Fibroblast of the aortic adventitia (primary cell): ENCODE measurements around the gene TUBB4B. TPM values are rescaled to one million over a fixed set of nuclear protein-coding genes. Genes with fewer than 3 reads are reported as not detected.

Experiments
- DNase-seq: peaks from one replicate; pipeline ENCODE4 v3.0.0-alpha.2; 2010; ENCODE audit warnings: low read depth
- H3K4me3 ChIP-seq: 2 replicates; pipeline ENCODE4 v1.5.1; 2011; ENCODE audit warnings: low read depth, mild to moderate bottlenecking, control low read depth, low read length, moderate library complexity
- total RNA-seq: library from RNA; depleted of rRNA; stranded (reverse); fragments of >200 nt; gene quantifications from 2 replicates; pipeline ENCODE4 v1.2.3, GENCODE V29; 2012; ENCODE audit warnings: low replicate concordance
- TF ChIP-seq, protein P1 (sequence below): IDR thresholded peaks from 2 replicates; pipeline ENCODE4 v1.5.1; 2011; ENCODE audit warnings: mild to moderate bottlenecking, low read length, control low read depth, inconsistent platforms; ENCODE audit not compliant: insufficient read depth

The TUBB4B gene
- total RNA-seq, 1 donor: 195 TPM

DNA sequence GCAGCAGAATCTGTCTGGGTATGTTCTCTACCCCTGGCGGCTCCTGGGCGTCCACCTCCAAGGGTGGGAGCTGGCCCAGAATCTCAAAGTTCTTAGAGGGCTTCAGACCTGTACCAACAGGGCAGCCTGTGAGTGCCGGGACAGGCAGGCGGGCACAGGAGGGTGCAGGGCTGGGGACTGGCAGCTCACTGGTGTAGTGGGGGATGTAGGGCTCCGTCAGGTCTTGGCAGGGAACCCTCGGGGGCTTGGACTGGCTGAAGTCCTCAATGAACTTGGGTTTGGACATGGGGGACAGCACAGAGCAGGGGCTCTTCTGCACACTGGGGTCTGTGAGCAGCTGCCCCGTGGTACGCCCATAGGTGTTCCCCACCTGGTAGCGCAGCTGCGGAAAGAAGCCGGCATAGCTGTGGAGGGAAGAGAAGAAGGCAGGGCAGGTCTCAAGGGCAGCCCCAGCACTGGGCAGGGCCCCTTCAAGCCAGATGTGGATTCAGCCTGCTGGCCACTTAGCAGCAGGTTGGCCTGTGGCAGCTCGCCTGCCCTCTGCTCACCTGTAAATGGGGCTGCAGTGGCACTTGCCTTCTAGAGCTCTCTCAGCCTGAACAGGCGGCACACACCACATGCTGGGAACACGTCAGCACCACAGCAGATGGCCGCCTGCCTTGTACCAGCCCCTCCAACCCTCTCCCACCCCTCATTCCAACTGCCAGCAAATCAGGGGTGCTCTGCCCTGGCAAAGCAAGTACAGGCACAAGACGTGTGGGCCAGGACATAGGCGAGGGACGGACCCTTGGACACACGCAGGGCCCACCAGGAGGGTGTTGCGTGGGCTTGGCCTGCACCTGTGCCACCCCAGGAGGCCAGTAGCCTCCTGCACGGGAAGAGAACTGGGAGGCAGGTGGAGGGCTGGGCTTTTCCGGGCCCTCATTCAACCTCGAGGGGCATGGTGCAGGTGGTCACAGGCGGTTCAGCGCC is 4.6 kb downstream of the TUBB4B start:
- TF ChIP-seq, protein P1, sequence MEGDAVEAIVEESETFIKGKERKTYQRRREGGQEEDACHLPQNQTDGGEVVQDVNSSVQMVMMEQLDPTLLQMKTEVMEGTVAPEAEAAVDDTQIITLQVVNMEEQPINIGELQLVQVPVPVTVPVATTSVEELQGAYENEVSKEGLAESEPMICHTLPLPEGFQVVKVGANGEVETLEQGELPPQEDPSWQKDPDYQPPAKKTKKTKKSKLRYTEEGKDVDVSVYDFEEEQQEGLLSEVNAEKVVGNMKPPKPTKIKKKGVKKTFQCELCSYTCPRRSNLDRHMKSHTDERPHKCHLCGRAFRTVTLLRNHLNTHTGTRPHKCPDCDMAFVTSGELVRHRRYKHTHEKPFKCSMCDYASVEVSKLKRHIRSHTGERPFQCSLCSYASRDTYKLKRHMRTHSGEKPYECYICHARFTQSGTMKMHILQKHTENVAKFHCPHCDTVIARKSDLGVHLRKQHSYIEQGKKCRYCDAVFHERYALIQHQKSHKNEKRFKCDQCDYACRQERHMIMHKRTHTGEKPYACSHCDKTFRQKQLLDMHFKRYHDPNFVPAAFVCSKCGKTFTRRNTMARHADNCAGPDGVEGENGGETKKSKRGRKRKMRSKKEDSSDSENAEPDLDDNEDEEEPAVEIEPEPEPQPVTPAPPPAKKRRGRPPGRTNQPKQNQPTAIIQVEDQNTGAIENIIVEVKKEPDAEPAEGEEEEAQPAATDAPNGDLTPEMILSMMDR: no peak
- H3K4me3 ChIP-seq: no peak overlapping the region
- no peak for DNase-seq

DNA sequence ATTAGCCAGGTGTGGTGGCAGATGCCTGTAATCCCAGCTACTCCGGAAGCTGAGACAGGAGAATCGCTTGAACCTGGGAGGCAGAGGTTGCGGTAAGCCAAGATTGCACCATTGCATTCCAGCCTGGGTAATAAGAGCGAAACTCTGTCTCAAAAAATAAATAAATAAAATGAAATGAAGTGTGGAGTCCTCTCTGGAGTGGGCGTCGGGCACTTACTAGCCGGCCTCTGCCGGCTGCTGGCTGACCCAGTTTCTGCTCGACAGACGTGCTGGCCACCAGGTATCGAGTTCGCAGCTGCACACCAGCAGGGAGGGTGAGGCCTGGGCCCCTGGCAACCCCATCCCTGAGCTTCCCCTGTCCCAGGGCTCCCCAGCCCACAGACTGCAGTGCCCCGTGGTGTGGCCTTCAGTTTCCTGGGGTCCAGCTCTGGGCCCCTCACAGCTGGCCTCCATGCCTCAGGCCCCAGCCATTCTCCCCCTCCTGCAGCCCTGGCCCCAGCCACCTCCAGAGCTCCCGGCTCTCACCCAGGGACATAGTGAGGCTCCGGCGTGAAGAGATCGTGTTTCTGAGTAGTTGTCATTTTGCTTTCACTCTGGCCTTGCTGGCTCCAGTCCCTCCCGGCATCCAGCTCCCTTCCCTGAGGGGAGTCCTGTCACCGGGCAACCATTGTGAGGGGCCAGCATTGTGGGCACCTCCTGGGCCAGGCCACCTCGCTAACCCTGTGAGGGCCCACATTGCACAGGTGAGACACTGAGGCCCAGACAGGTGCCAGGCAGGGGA is 6.2 kb downstream of the TUBB4B start:
- TF ChIP-seq, protein P1: no peak
- DNase-seq: no peak
- H3K4me3 ChIP-seq: no peak overlapping the region

DNA sequence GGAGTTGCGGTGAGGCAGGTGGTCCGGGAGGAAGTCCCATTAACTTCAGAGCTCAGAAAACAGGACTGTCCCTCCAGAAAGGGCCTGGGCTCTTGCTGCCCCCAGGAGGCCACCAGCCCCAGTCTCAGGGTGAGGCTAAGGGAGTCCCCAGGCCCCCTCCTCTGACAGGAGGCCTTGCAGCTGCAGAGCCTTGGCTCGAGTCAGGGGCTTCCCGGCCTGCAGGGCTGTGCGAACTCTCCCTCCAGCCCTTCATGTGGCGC is 6.8 kb downstream of the TUBB4B start:
- TF ChIP-seq, protein P1: no peak
- DNase-seq: no peak
- H3K4me3 ChIP-seq: no peak overlapping the region

DNA sequence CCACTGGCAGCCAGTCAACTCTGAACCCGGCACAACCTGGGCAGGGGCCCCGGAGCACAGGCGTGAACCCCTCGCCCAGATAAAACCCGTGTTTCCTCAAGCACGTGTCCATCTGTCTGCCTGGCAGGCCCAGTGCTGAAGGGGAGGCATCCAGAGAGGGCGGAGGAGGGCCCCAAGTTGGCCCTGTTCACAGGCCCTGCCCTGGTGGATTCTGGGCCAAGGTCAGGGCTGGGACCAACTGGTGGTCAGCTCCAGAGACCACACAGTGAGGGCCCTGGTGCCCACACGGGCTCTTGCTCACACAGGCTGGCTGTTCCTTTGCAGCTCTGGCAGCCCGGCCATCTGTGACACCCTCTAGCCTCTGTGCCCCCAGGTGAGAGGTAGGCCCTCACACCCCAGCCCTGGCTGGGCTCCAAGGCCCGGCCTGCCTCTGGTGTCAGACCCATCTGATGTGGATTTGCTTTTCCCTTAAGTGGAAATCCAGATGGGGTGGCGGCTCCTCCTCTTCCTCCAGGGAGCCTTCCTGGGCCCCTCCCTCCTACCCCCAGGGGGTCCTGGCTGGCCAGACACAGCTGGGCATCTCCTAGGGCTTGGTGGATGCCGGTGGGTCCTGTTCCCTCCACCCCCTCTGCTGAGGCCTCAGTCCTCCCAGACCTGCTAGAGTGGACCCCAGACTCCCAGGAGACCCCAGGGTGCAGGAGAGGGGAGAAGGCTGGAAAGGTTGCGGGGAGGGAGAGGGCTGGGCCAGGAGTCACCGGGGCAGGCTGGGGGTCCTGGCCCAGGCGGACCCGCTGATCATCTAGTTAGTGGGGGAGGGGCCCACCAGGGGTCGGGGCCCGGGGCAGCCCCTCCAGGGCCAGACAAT is 9.5 kb downstream of the TUBB4B start:
- no peak for DNase-seq
- no peak overlapping the region for H3K4me3 ChIP-seq
- TF ChIP-seq, protein P1: no peak

DNA sequence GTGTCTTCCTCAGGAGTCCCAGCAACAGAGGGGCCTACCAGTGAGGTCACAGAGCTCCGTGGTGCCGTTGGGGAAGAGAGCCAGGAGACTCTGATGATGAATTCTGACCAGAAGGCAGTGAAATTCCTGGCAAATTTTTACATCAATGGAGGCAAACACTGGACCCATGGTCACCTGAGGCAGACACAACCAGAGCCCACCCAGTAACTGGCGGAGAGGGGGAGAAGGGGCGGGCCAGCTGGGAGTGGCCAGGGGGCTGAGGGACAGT is 10.0 kb downstream of the TUBB4B start, which contains the start of gene STPG3:
Gene STPG3, plus strand, starts transcription at position 93 of the 268 bp plus-strand sequence. Its CDS starts 1 bp downstream, at position 94.
- TF ChIP-seq, protein P1: no peak
- DNase-seq: no peak
- no peak within 1 kb of the TSS for H3K4me3 ChIP-seq

DNA sequence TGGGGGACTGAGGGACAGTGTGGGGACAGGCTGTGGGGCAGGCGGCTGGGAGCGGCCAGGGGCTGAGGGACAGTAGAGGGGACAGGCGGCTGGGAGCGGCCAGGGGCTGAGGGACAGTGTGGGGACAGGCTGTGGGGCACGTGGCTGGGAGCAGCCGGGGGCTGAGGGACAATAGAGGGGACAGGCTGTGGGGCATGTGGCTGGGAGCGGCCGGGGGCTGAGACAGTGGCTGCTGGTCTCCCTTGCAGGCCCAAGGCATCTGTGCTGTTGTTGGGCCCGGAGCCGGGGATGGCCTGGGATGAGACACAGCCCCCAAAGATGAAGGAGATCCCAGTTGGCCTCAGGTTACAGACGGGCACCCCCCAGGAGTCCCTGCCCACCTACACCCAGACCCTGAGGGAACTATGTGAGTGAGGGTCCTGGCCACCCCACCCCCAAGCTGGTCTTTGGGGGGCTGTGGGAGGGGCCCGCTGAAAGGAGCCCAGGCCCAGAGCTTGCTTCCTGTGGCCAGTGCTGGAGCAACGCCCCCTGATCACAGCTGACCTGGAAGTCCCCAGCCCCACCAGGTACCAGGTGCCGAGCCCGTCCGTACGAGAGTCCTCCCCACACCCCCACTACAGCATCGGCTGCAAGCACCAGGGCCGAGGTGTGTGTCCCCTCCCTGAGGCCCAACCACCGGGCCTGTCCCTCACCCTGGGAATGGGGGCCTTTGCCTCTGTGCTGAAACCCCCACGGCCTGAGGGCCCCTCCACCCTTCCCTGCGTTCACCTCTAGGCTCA is 10.6 kb downstream of the TUBB4B start:
- TF ChIP-seq, protein P1: no peak
- no peak for DNase-seq
- H3K4me3 ChIP-seq: no peak overlapping the region
